Heart right ventricle (tissue), 16 donors: ENCODE data around the gene RBBP4. TPM values are rescaled to one million over a fixed set of nuclear protein-coding genes. Genes with fewer than 3 reads are reported as not detected.
A peak's percentile ranks its signal among the peaks of the same experiment; 100 is the strongest.

Experiments used
- ATAC-seq, 8 donors: fragments of 200-7000 bp; cut with Tn5 transposase; one replicate each; pipeline ENCODE4 v1.9.1; 2020; ENCODE audit warnings: mild to moderate bottlenecking in 8 of 8, moderate library complexity in 8 of 8, moderate number of reproducible peaks in 1 of 8
- DNase-seq, 2 donors: peaks; one replicate each; pipeline ENCODE4 v3.0.0-alpha.2; 2020
- H3K27ac ChIP-seq, 10 donors: fragments of 200-600 bp; sonication (generic) in 2 of 10; one replicate each; pipeline versions ENCODE4 v1.5.0 to v1.8.0; 2020 to 2022; ENCODE audit warnings: mild to moderate bottlenecking in 3 of 10
- H3K27me3 ChIP-seq, 7 donors: fragments of 200-600 bp; one replicate each; pipeline ENCODE4 v1.8.0; 2021 to 2022; ENCODE audit warnings: mild to moderate bottlenecking in 2 of 7
- H3K36me3 ChIP-seq, 9 donors: fragments of 200-600 bp; sonication (generic) in 1 of 9; one replicate each; pipeline versions ENCODE4 v1.5.0 to v1.8.0; 2020 to 2022; ENCODE audit warnings: mild to moderate bottlenecking in 2 of 9
- H3K4me1 ChIP-seq, 9 donors: fragments of 200-600 bp; sonication (generic) in 1 of 9; one replicate each; pipeline versions ENCODE4 v1.5.0 to v1.8.0; 2020 to 2022; ENCODE audit warnings: mild to moderate bottlenecking in 4 of 9
- H3K4me3 ChIP-seq, 10 donors: fragments of 200-600 bp; sonication (generic) in 2 of 10; one replicate each; pipeline versions ENCODE4 v1.5.0 to v1.8.0; 2020 to 2022; ENCODE audit warnings: mild to moderate bottlenecking in 7 of 10, moderate library complexity in 2 of 10
- H3K9me3 ChIP-seq, 11 donors: fragments of 200-600 bp in 10 of 11; sonication (generic) in 2 of 11; one replicate each; pipeline versions ENCODE4 v1.5.0 to v1.8.0; 2013 to 2022; ENCODE audit warnings: mild to moderate bottlenecking in 2 of 11, control low read depth in 1 of 11, moderate library complexity in 1 of 11
- CTCF ChIP-seq, 9 donors: fragments of 200-600 bp; sonication (generic) in 2 of 9; IDR thresholded peaks; one replicate each; pipeline versions ENCODE4 v1.5.0 to v1.8.0; 2021 to 2022; ENCODE audit warnings: antibody characterized with exemption in 9 of 9, mild to moderate bottlenecking in 5 of 9, moderate library complexity in 1 of 9
- WGBS, 2 donors: extraction: QIAGEN DNeasy Blood & Tissue Kit; methylation state at CpG; one replicate each; pipeline ENCODE4 v1.1.7; 2013; ENCODE audit warnings: inconsistent platforms in 1 of 2; 5-methylcytosine and 5-hydroxymethylcytosine counted together
- intact Hi-C, 10 donors: fragments of 100-400 bp; cut with DNase I; formaldehyde crosslinking; loops; one replicate each; pipeline versions ENCODE4 v1.11.1 to v1.14.2; 2022
- long read RNA-seq, 3 donors: library from polyadenylated mRNA; unstranded; transcript quantifications; one replicate each; pipeline ENCODE4 v2.0.0, GENCODE V29; 2020 to 2021
- polyA plus RNA-seq, 2 donors: library from polyadenylated mRNA; stranded (reverse); fragments of 200-250 nt; gene quantifications; one replicate each; pipeline ENCODE4 v1.2.3, GENCODE V29; 2013
- total RNA-seq, 10 donors: library from RNA; stranded (reverse); fragmentation: NEBNext Ultra II Directional in 3 of 10; extraction: Animal tissue kit (Norgen Biotek cat#: 25700) in 3 of 10; gene quantifications; one replicate each; pipeline versions ENCODE4 v1.2.1 to v1.2.4, GENCODE V29; 2021 to 2023
- donor health status: Arrhythmogenic right ventricular cardiomyopathy.
- donor health status: ischemic (EF 13 %, LVEDD 7.1; RV severe dilation, severe dysfunction).
- donor health status: healthy with polysubstance abuse.
- donor health status: DM: no; HTN: yes; CAD: no.
- donor health status: DM: no; HTN: no; CAD: no.
- donor health status: ischemic (EF 25% LVEDD 6.9; RV normal size, moderate dysfunction).
- donor health status: ischemic (EF 25% LVEDD 5.7; RV mildly dilated, moderate dysfunction).
- donor health status: healthy.
- donor health status: DM: yes; HTN: yes; CAD: no.
- donor health status: Ischemic cardiomyopathy.
- donor health status: ischemic (EF 35%, LVEDD 5.7; RV mildly dilated, moderate dysfunction).
- donor health status: nonischemic (EF 11% LVEDD 7.7; RV severe dilation, severe dysfunction).
- donor health status: DM: yes; HTN: yes; CAD: no.
- donor health status: PGD.
- donor health status: ischemic (EF 29% LVEDD 5.4; RV normal size, mild dysfunction).
- donor health status: nonischemic (EF 23%, LVEDD 6.1; RV moderate dilation, normal function).

RBBP4 gene
- total RNA-seq (100 to 1,000 TPM in 8 of 10 donors, 10 to 100 TPM in 2; 86.6 to 119 (median 110) TPM), polyA plus RNA-seq (10 to 100 TPM; 17.9 to 50.7 TPM)
- long read RNA-seq, donor 1, full-length matches to known transcripts = 96 of 111 reads
- long read RNA-seq, donor 1, partial matches to known transcripts = 5 of 111 reads
- long read RNA-seq, donor 1, other reads (novel, unspliced or antisense) = 10 of 111 reads
- long read RNA-seq, donor 2, full-length matches to known transcripts = 93 of 102 reads
- long read RNA-seq, donor 2, partial matches to known transcripts = 6 of 102 reads
- long read RNA-seq, donor 2, other reads (novel, unspliced or antisense) = 3 of 102 reads
- long read RNA-seq, donor 3, full-length matches to known transcripts = 206 of 235 reads
- long read RNA-seq, donor 3, partial matches to known transcripts = 15 of 235 reads
- long read RNA-seq, donor 3, other reads (novel, unspliced or antisense) = 14 of 235 reads

- Histone ChIP-seq H3K4me1 (peaks cover 3 to 65% (median 37%) of the 10 kb centered on the region in 9 donors), H3K4me3 (peak within 1 kb of the TSS; percentile 61 to 95 (median 79)), H3K9me3 (no peaks in the 10 kb centered on the region), H3K27ac (peak within 1 kb of the TSS; percentile 93 to 100 (median 98)), H3K27me3 (no peaks in the 10 kb centered on the region), H3K36me3 (peaks cover 0 to 43% (median 18%) of the 10 kb centered on the region in 9 donors)
- intact Hi-C loops = loop anchor here in 1 of 10 donors (2.0 to 5.0 kb wide), 2 partner anchors 38 to 51 kb away; partner anchors contain the start of gene SYNC
- ATAC-seq (peak; percentile 96 to 98 (median 97)), DNase-seq (peak; percentile 97 to 99)
- peak in 2 of 9 donors; percentile 4 to 36 for TF ChIP-seq CTCF (IDR thresholded peaks at IDR 0.05)
- 0 to 1% methylated on average over 67 of the region's 67 CpGs for WGBS, 2 donors
Measured at GRCh38 chr1:32650752-32651460, at the start of gene RBBP4. TSS of gene RBBP4 (plus strand) at chr1:32651208. CDS start at chr1:32651307, 99 bp downstream.

GRCh38 chr1:32605711-32606424 is 45.1 kb upstream of the RBBP4 start:
- H3K27ac ChIP-seq = no peak overlapping the region
- no peaks in the 10 kb centered on the region for H3K9me3 ChIP-seq
- H3K4me3 ChIP-seq = no peak overlapping the region
- DNase-seq (no peak), ATAC-seq (peak in 2 of 8 donors; percentile 15 to 30)
- peaks cover 0 to 42% (median 0%) of the 10 kb centered on the region in 9 donors for H3K36me3 ChIP-seq
- intact Hi-C loops = loop anchor here in 1 of 10 donors (10.0 kb wide), 1 partner anchor 81 kb away; no protein-coding TSS in a partner anchor
- WGBS, 2 donors = 93 to 96% methylated on average over 17 of the region's 17 CpGs
- no peaks in the 10 kb centered on the region for H3K4me1 ChIP-seq
- no peaks in the 10 kb centered on the region for H3K27me3 ChIP-seq
- no peak for TF ChIP-seq CTCF (IDR thresholded peaks at IDR 0.05)

GRCh38 chr1:32606565-32607371 is 44.2 kb upstream of the RBBP4 start:
- Histone ChIP-seq H3K27me3 (no peaks in the 10 kb centered on the region), H3K9me3 (no peaks in the 10 kb centered on the region), H3K4me1 (peaks cover 0 to 6% (median 0%) of the 10 kb centered on the region in 9 donors), H3K36me3 (peaks cover 0 to 34% (median 0%) of the 10 kb centered on the region in 9 donors), H3K4me3 (no peak overlapping the region), H3K27ac (no peak overlapping the region)
- no peak for TF ChIP-seq CTCF (IDR thresholded peaks at IDR 0.05)
- DNase-seq = no peak
- ATAC-seq = no peak
- intact Hi-C loops = loop anchor here in 1 of 10 donors (10.0 kb wide), 1 partner anchor 82 kb away; no protein-coding TSS in a partner anchor
- WGBS, 2 donors = 93% methylated on average over 11 of the region's 11 CpGs
